Stimulated activated CD4-positive, alpha-beta T cell treated with anti-CD3 and anti-CD28 coated beads, Interleukin-1b, Interleukin-23, amount 100 ng/mL, for 24 hours (primary cell): ENCODE results near the gene STK26.
"Not testable (repeated sequence)": the region's sequence is repeated elsewhere in the genome, so short reads cannot be mapped to it uniquely, and the experiment has no call there.

Experiments used
- DNase-seq, 4 experiments: peaks; one replicate each; pipeline ENCODE4 v3.0.0-alpha.2; 2020; ENCODE audit warnings: low read depth in 4 of 4, low spot score in 1 of 4

The STK26 gene

DNA sequence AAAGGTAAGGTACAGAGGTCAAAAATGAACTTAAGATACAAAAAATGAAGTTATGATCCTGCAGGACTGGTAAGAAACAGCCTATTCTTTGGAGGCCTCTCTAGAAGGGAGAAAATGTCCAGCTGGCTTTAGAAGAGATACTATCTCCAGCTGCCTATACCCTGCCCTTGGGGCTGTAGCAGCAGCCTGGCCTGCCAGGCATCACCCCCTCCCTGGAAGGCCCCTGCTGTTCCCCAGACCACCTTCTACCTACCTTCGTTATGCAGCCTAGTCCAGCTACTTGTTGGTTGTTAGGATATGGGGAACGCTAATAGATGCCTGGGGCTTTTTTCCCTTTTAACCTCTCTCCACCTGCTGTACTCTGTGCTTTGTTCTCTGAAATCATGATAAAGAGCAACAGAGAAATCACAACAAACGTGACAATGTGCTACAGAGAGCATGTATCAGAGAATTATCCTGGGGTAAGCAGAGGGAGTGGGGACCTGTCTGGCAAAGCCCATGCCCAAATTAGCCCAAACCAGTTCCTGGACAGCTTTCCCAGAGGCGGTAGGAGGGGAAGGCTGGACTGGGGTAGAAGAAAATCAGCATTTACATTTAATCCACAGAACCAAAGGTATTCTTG, 70.2 kb downstream of the STK26 start:
- no peak for DNase-seq

DNA sequence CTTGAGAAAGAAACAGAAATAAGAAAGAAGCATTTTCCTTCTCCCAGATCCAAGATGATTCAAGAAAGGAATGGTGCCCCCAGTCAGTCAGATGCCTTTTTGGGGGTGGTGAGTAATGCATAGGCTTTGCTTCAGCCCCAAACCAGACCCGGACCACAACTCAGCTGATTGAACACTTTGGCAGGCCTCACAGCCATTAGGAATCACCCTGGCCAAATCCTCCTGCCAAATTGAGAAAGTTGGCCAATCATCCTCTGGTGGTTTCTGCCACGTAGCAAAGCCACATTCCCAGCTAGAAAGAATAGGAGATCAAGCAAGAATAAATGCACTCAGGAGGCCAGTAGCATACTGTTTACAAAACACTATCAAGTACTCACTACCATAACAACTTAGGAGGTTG, 71.1 kb downstream of the STK26 start:
- no peak for DNase-seq

DNA sequence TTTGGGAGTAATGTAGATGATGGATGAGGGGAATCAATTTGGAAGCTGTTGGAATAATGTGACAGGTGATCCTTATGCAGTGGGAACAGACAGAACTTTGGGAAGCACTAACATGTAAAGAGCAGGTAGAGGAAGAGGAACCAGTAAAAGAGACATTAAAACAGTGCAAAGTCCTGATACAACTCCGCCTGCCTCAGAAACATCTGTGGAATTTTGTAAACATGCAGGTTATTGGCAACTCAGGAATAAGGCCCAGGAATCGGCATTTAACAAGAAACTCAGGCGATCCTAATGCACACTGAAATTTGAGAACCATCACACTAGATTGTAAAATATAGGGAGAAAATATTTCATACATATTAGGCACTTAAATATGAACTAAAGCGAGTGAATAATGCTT, 75.6 kb downstream of the STK26 start:
- DNase-seq: not testable (repeated sequence)

DNA sequence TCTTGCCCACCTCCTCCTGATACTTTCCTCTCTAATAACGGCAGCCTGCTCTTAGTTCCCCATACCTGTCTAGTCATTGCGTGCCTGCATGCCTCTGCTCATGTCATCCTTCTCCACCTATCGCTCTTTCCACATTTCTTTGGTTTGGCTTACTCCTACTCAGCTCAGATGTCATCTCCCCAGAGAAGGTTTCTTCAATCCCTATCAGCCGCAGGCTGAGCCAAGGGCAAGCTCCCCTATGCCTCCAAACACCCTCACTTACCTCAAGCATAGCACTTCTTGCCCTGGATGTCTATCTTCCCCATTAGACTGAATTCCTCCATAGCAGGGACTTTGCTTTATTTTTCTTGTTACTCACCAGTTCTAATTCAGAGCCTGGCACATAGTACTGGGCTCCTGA, 78.1 kb downstream of the STK26 start:
- no peak for DNase-seq

DNA sequence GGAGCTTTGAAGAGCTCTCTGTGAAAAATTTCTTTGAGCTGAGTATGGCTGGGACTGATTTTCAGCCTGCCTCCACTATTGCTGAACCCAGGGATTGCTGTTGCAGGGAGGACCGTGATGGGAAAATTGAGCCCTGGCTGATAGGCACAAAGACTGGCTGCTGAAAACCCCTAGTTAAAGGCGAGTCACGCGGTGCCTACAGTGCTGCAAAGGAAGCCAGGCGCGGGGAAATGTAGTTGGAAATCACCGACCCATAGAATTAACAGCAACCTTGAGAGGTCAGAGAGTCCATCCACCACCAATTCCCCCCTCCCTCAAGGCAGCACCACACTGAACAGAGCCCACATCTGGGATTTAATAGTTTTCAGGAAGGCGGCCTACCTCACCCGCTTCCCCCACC, 78.7 kb downstream of the STK26 start:
- no peak for DNase-seq

DNA sequence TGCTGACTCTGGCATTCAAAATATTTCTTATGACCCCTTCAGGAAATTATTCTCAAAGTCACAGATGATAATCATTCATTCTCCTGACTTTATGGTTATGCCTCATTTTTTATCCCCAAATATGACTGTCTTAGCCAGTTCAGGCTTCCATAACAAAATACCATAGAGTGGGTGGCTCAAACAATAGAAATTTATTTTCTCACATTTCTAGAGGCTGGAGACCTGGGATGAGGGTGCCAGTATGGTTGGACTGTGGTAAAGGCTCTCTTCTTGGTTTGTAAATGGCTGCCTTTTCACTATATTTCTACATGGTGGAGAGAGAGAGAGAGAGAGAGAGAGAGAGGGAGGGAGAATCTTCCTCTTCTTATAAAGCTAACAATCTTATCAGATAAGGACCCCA, 84.2 kb downstream of the STK26 start:
- no peak for DNase-seq

DNA sequence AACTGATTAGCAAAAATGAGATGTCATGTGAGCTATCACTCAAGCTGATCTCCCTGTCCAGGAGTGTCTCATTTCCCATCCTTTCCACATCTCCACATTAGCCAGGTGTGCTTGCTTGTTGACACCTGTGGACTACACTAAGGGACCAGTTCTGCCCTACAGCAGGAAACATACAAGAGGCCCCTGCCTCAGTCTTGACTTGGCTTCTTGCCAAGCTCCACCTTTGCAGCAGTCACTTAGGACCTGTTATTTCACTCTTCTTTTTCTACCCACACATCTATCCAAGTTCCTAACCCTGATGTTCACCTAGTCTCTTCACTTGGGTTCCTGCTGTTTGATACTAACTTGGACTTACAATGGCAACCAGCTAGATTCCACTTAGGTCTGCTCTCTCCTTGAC, 91.5 kb downstream of the STK26 start:
- DNase-seq: no peak

DNA sequence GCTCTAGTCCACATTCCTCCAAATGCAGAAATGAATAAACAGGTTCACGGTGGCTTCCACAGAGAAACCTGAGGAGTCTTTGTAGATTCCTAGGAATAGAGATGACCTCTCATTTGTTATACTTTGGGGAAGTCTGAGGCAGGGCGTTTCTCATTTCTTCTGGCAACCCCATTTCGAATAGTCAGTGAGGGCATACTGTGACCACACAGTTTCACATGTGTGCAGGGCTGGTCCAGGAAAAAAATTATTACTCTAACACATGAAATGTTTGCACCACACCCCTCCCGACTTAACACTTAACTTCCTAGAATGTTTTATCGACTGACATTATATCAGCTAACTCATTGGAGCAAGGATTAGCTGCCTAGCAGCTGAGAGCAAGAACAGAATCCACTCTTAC, 92.7 kb downstream of the STK26 start:
- no peak for DNase-seq

DNA sequence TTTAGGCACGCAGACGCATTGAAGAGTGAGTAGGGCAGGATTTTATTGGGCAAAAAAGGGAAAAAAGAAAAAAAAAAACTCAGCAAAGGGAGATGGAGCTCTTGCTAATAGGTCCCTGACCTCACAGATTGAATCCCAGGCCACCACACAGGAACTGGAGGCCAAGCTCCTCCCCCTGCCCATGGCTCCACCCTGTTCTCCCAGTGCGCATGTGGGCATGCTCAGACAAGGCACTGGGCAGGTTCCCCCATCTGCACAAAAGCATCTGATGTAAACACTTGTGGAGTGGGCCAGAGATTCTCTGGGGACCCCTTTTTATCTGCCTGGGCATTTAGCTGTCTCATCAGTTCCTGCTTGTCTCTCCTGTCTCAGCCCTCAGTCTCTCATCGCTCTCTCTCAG, 95.3 kb downstream of the STK26 start:
- DNase-seq: no peak

DNA sequence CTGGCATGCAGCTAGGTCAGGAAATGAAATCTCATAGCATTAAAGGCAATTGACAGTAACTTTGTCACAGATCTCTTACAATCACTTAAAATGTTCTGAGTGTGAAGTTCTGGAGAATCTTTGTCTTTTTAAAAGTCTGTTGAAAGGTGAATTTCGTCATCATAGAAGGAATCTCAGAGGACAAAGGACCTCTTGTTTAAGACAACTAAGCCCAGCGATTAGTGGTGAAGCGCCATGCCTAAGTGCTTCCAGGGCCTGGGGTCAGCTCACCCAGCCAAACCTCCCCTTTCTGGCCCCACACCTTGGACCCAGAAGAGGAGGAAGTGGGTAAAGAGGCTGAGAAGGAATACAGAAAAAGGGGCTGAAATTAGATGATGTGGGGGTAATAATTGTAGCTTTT, 96.2 kb downstream of the STK26 start:
- no peak for DNase-seq

DNA sequence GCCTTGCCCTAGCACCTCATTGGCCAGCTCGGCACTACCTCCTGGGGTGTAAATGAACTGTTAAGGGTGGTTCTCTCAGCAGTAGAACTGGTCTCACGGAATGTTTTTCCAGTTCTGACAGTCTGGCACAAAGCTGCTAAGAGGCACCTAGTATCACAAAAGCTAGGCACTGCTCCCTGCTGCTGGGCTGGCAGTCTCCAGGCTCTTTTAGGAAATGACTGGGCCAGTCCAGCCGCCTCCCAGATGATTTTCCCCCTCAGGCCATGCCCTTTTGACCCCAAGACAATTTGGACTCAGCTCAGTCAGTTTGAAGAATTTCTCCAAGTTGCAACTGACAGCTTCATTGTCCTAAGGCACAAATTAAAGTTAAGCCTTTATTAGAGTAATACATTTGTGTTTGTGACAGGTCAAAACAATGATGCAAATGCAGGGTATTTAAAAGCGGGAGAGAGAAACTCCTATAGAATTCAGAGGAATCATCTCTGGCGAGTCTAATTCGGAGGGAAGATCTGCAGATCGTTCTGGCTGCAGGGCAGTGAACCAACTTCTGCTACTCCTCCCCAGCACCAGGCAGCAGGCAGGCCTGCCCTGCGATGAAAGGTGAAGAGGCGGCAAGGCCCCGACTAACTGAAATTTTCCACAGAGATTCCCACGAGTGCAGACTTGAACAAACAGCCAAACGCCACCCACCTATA, 96.9 kb downstream of the STK26 start:
- no peak for DNase-seq

DNA sequence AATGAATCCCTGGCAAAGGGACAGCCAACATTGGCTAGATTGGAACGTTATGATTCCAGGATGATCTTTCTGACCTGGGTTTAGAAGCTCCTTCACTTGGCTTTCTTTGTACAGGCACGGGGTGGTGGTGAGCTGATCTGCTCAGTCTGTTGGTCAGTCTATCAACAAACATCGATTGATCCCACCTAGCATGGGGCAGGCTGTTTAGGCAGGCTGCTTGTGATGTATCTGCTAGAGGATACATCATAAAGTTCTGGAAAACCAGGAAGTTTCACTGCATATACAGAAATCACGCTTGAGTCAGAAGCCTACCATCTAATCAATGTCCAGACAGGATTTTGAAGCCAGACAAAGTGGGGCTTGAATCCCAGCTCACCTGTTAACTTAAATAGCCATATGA, 97.8 kb downstream of the STK26 start:
- DNase-seq: no peak
